Right lobe of liver (tissue), 6 donors: ENCODE results near the gene PFKP. TPM values are rescaled to one million over a fixed set of nuclear protein-coding genes. Genes with fewer than 3 reads are reported as not detected.
A peak's percentile ranks its signal among the peaks of the same experiment; 100 is the strongest.

Source experiments
- ATAC-seq, 4 donors: fragments of 200-7000 bp; cut with Tn5 transposase; one replicate each; pipeline ENCODE4 v1.9.1; 2020; ENCODE audit warnings: mild to moderate bottlenecking in 4 of 4, moderate library complexity in 4 of 4
- DNase-seq, 3 donors: peaks; one replicate each; pipeline ENCODE4 v3.0.0-alpha.2; 2020
- H3K27ac ChIP-seq, 3 donors: fragments of 200-600 bp; one replicate each; pipeline ENCODE4 v1.8.0; 2022
- H3K27me3 ChIP-seq, 2 donors: fragments of 200-600 bp; one replicate each; pipeline ENCODE4 v1.8.0; 2022
- H3K36me3 ChIP-seq, 4 donors: fragments of 200-600 bp; sonication (generic) in 1 of 4; one replicate each; pipeline versions ENCODE4 v1.5.1 to v1.8.0; 2017 to 2022; ENCODE audit warnings: control low read depth in 1 of 4
- H3K4me1 ChIP-seq, 4 donors: fragments of 200-600 bp; sonication (generic) in 1 of 4; one replicate each; pipeline versions ENCODE4 v1.5.1 to v1.8.0; 2017 to 2022; ENCODE audit warnings: control low read depth in 1 of 4
- H3K4me3 ChIP-seq, 3 donors: fragments of 200-600 bp; one replicate each; pipeline ENCODE4 v1.8.0; 2022
- H3K9me3 ChIP-seq, 4 donors: fragments of 200-600 bp; sonication (generic) in 1 of 4; one replicate each; pipeline versions ENCODE4 v1.5.1 to v1.8.0; 2017 to 2022; ENCODE audit warnings: control low read depth in 1 of 4
- POLR2A ChIP-seq: fragments of 450-650 bp; IDR thresholded peaks from one replicate; pipeline ENCODE4 v1.6.1; 2017; ENCODE audit warnings: antibody characterized with exemption, mild to moderate bottlenecking
- WGBS: methylation state at CpG from one replicate; pipeline ENCODE4 v1.1.6; 2018; ENCODE audit warnings: low coverage, low lambda C conversion rate; ENCODE audit not compliant: insufficient coverage; ENCODE audit errors: missing lambda C conversion rate; 5-methylcytosine and 5-hydroxymethylcytosine counted together
- intact Hi-C, 2 donors: fragments of 100-400 bp; cut with DNase I; formaldehyde crosslinking; loops; one replicate each; pipeline versions ENCODE4 v1.11.2 to v1.14.1; 2022
- total RNA-seq, 6 experiments: library from RNA; depleted of rRNA in 2 of 6; stranded (reverse); fragments of >200 nt in 2 of 6; fragmentation: NEBNext Ultra II Directional in 3 of 6; extraction: Animal tissue kit (Norgen Biotek cat#: 25700) in 3 of 6; gene quantifications; one replicate each; pipeline versions ENCODE4 v1.1.0 to v1.2.4, GENCODE V29; 2016 to 2023
- TF ChIP-seq, protein P1 (sequence below), 4 donors: fragments of 200-600 bp in 3 of 4; fragments of 450-650 bp in 1 of 4; IDR thresholded peaks; one replicate each; pipeline versions ENCODE4 v1.5.1 to v1.8.0; 2016 to 2022; ENCODE audit warnings: antibody characterized with exemption in 4 of 4, mild to moderate bottlenecking in 2 of 4
- donor health status: DM: no; HTN: yes; CAD: no.
- donor health status: DM: no; HTN: no; CAD: no.
- donor health status: DM: no; HTN: no; CAD: no.
- donor health status: DM: no; HTN: yes; CAD: no.
- donor health status: DM: no; HTN: yes; CAD: no.

The PFKP gene
- total RNA-seq, 6 experiments from 2014 or later, result 0.66 to 24.1 (median 9.2) TPM

DNA sequence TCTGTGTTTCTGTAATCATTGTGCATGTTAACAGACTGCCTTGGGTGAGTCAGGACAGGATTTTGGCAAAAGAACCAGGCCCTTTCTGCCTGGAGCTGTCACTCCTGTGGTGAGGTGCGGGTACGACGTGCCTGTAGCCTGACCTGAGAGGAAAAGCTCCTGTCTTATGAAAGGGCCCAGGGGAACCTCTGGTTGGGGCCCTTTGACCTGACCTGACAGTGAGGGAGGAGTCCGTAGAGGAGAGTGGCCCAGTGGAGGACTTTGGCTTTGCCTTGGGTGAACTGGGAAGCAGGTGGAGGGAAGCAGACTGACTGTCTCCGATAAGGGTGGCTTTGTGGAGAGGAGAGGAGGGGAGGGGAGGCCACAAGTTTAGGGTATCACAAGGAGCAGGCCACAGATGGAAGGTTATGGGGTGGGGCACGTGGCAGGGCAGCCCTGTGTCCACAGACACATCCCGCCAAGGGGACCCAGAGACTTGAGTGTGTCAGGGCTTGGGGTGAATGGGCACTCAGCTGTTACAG, 6.9 kb downstream of the PFKP start:
- peak in 2 of 4 donors; percentile 48 to 59 for ATAC-seq
- Histone ChIP-seq H3K4me1 (no peaks in the 10 kb centered on the region), H3K27me3 (no peaks in the 10 kb centered on the region), H3K9me3 (no peaks in the 10 kb centered on the region), H3K36me3 (no peaks in the 10 kb centered on the region), H3K4me3 (no peak overlapping the region), H3K27ac (no peak overlapping the region)
- intact Hi-C loops, result no loop called here
- DNase-seq, result no peak
- TF ChIP-seq, protein P1, sequence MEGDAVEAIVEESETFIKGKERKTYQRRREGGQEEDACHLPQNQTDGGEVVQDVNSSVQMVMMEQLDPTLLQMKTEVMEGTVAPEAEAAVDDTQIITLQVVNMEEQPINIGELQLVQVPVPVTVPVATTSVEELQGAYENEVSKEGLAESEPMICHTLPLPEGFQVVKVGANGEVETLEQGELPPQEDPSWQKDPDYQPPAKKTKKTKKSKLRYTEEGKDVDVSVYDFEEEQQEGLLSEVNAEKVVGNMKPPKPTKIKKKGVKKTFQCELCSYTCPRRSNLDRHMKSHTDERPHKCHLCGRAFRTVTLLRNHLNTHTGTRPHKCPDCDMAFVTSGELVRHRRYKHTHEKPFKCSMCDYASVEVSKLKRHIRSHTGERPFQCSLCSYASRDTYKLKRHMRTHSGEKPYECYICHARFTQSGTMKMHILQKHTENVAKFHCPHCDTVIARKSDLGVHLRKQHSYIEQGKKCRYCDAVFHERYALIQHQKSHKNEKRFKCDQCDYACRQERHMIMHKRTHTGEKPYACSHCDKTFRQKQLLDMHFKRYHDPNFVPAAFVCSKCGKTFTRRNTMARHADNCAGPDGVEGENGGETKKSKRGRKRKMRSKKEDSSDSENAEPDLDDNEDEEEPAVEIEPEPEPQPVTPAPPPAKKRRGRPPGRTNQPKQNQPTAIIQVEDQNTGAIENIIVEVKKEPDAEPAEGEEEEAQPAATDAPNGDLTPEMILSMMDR (IDR thresholded peaks at IDR 0.05), result no peak
- TF ChIP-seq POLR2A, result no peak
- 60% methylated on average over 6 of the region's 7 CpGs for WGBS

DNA sequence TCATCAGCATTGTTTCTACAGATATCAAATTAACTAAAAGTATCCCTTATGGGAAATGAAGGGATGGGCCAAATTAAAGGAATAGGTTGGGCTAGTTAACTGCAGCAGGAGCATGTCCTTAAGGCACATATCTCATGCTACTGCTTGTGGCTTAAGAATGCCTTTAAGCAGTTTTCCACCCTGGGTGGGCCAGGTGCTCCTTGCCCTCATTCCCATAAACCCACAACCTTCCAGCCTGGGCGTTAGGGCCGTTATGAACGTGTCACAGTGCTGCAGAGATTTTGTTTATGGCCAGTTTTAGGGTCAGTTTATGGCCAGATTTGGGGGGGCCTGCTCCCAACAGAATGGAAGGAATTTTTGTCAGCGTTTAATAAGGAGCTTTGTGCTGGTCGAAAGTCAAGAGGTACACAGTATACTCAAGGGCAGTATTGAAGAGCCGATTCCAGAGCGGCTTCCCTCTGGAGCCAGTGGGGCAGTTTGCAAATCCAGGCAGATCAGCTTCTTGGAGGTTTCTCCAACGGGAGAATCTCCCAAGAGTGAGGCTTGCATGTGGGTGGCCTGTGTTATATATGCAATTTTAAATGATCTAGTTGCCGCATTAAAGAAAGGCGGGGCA, 7.7 kb downstream of the PFKP start:
- DNase-seq (no peak), ATAC-seq (no peak)
- no peaks in the 10 kb centered on the region for H3K9me3 ChIP-seq
- TF ChIP-seq POLR2A, result no peak
- TF ChIP-seq, protein P1 (IDR thresholded peaks at IDR 0.05), result no peak
- WGBS, result no CpG with 5 or more reads among the region's 10 CpGs
- H3K27me3 ChIP-seq, result no peaks in the 10 kb centered on the region
- intact Hi-C loops, result no loop called here
- no peak overlapping the region for H3K4me3 ChIP-seq
- H3K4me1 ChIP-seq, result no peaks in the 10 kb centered on the region
- H3K27ac ChIP-seq, result no peak overlapping the region
- no peaks in the 10 kb centered on the region for H3K36me3 ChIP-seq

DNA sequence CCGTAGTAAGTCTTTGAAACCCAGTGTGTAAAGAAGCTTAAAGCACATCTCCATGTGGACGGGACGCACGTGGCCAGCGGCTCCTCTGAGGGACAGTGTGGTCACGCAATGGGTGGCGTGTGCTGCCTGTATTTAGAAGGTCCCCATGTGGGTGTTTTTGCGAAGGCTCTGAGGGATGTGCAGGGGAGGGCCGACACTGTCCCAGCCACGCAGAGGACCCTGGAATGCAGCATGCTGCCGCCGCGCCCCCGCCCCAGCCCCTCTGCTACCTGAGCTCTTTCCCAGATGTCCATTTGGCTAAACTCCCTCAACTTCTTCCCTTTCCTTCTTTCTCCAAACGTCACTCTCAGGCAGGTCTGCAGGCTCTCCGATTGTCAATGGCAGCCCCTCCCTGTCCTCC, 8.8 kb downstream of the PFKP start:
- Histone ChIP-seq H3K27ac (no peak overlapping the region), H3K27me3 (no peaks in the 10 kb centered on the region), H3K4me3 (no peak overlapping the region), H3K36me3 (no peaks in the 10 kb centered on the region), H3K4me1 (no peaks in the 10 kb centered on the region), H3K9me3 (no peaks in the 10 kb centered on the region)
- WGBS, result 72% methylated on average over 7 of the region's 16 CpGs
- ATAC-seq (no peak), DNase-seq (no peak)
- intact Hi-C loops, result no loop called here
- no peak for TF ChIP-seq POLR2A
- TF ChIP-seq, protein P1 (IDR thresholded peaks at IDR 0.05), result no peak

DNA sequence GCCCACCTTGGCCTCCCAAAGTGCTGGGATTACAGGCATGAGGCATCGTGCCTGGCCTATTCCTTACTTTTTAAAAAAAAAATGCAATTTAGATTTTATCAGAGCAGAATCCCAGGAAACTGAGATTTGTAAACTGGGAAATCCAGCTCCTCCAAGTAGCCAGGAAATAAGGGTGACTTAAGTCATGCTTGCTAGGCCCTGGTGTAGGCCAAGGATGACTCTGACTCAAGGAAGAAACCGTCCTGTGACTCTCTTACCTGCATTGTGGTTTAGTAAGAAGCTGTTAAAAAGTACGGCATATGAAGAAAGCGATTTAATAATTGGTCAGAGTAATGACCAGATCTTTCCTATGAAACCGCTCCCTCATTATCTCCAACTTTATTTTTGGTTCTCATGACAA, 10.2 kb downstream of the PFKP start:
- H3K4me1 ChIP-seq, result no peaks in the 10 kb centered on the region
- H3K36me3 ChIP-seq, result no peaks in the 10 kb centered on the region
- intact Hi-C loops, result no loop called here
- no peak overlapping the region for H3K27ac ChIP-seq
- DNase-seq, result no peak
- no peaks in the 10 kb centered on the region for H3K27me3 ChIP-seq
- ATAC-seq, result no peak
- 76% methylated on average over 5 of the region's 5 CpGs for WGBS
- H3K4me3 ChIP-seq, result no peak overlapping the region
- no peak for TF ChIP-seq POLR2A
- TF ChIP-seq, protein P1 (IDR thresholded peaks at IDR 0.05), result no peak
- no peaks in the 10 kb centered on the region for H3K9me3 ChIP-seq
